GM18870 (cell line): ENCODE results near the gene PANK1.

ENCODE experiments used
- ATAC-seq: cut with Tn5 transposase; IDR thresholded peaks from one replicate; pipeline ENCODE4 v1.9.1; 2021; ENCODE audit warnings: moderate library complexity; ENCODE audit not compliant: unreplicated experiment

PANK1 gene

DNA sequence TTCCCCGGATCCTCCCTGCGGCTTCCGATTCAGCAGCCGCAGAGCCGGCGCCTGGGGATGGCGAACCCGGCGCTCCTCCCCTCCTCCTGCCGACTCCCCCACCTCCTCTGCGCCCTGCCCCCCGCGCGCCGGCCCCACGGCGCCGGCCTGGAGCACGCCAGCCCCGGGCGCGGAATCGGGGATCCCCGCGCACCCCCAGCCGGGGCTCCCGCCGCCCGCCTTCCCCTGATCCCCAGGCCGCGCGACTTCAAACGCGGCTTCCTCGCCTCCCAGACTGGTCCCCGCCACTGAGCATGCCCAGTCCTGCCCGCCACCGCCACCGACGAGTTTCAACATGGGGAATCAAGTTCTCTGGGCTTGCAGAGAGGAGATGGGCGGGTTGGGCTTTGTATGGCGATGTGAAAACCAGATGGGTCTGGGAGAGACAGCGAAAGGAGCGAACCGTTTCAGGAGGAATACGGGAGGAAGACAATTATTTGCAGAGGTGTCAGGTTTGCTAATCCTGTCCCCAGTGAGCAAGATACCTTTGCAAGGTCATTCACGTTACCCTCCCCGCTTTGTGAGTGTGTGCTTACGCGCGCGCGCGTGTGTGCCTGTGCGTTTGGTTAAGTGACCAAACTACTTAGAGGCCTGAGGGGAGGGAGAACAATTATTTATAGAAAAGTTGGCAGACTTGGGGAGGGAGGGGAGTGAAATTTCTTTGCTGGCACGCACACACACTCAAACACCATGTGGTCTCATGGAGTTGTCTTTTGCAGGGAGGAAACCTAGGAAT is at the start of gene PANK1:
PANK1 (minus strand) TSS at position 276 of the 775 bp plus-strand sequence. CDS start 351 bp downstream, outside the sequence.
- peak; percentile 17 for ATAC-seq

DNA sequence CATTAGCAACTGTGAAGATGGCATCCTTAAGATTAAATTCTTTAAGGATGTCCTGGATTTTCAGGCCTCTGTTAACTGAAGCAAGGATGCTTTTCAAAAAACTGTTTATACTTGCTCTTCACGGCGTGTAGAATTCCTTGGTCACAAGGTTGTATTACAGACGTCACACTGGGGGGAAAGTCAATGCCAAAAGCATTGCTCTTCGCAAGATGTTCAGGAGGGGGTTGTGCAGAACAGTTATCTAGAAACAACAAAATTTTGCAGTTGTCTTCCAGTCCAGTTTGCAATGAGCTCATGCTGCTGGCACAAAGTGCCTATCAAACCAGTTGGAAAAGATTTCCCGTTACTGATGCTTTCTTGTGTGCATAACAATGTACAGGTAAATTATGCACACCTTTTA is 48.1 kb upstream of the PANK1 start:
- no peak for ATAC-seq

- no peak for ATAC-seq
Observed at GRCh38 chr10:89692416-89692815, 47.4 kb upstream of the PANK1 start.

DNA sequence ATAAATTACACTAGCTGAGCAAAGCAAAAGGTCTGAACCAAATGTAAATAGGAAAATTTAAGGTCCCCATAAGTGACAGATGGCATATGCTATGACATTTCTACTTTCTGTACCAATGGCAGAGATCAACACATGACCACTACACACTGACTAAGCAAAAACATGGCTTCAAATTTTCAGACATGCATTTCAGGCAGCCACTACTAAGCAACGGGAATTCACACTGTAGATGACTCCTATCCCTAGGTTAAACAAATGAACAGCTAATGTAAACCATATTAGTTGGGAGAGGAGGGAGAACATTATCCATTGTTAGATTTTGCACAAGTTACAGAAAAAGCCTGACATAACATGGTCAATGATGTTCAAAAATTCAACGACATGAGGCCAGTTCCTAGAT is 45.0 kb upstream of the PANK1 start:
- no peak for ATAC-seq

- ATAC-seq: no peak
Observed at GRCh38 chr10:89685936-89686335, 40.9 kb upstream of the PANK1 start.

- ATAC-seq: no peak
Observed at GRCh38 chr10:89684604-89685003, 39.6 kb upstream of the PANK1 start.

DNA sequence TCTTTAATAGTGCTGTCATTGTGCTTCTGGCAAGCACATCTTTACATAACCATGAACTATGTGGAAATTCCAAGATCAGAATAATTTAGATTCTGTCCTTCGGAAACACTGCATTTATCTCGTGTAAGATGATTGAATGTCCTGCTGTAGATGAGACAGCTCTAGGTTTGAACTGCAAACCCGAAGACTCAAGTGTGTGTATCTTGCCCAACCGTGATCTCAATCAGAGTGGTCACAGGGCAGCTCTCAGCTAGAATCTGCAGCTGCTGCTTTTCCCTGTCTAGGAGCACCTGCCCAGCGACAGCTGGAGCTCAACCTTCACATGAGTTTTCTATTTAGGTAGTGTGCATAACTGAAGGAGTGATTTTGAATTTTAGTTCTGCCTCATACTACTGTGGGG is 38.8 kb upstream of the PANK1 start:
- no peak for ATAC-seq

- no peak for ATAC-seq
Observed at GRCh38 chr10:89679986-89680385, 34.9 kb upstream of the PANK1 start.

GRCh38 chr10:89677341-89677740 is 32.3 kb upstream of the PANK1 start:
- no peak for ATAC-seq

DNA sequence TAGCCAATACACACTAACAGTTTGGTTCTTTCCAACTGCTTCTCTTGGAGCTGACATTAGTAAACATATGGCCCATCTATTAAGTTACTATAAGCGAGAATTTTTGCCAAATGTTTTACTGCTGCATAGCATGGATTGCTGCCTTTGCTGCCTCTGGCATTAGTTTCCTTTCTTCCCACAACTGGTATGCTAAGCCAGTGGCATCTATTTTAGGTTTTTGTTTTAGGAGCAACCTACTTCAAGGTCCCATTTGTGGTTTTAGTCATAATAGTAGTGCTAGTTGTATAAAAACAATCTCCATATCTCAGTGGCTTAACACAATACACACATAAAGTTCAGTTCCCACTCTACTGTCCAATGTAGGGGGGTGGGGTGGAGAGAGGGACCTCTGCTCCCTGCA is 25.9 kb upstream of the PANK1 start:
- ATAC-seq: no peak

- no peak for ATAC-seq
Observed at GRCh38 chr10:89669985-89670384, 24.9 kb upstream of the PANK1 start.

- no peak for ATAC-seq
Observed at GRCh38 chr10:89668386-89669071, 23.5 kb upstream of the PANK1 start.

DNA sequence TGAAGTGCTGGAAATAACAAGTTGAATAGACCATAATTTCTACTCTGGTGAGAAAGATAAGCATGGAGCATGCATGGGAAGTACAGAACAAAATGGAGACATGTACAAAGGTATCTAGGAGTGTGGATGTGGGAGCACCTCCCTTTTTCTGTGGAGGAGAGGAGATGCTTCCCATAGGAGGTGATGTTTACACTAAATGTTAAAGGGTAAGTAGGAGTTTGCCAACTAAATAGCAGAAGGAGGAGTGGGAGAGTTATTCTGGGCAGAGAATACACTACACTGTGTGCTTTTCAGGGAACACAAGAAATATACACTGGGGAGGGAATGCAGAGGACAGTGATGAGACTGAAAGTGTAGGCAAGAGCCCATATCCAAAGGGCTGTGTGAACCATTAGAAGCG is 21.1 kb upstream of the PANK1 start:
- no peak for ATAC-seq

DNA sequence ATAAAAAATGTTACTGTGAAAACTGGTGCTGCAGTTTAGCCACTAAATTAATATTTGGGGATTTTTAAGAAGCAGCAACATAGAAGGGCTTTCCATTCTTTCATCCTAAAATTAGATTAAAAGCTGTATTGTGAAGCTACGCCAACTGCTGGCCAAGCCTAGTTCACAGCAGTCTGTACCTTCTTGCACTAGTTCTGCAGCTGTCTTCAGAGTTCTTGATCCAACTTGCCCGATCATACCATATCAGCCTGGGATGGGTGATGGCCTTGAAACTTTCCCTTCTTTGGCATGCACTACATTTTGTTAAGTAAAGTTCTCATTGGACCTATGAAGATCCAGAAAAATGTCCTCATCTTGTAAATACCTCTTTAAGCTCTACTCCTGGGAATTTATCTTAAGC is 20.3 kb upstream of the PANK1 start:
- no peak for ATAC-seq

GRCh38 chr10:89664203-89664602 is 19.2 kb upstream of the PANK1 start:
- no peak for ATAC-seq

GRCh38 chr10:89663144-89663543 is 18.1 kb upstream of the PANK1 start:
- no peak for ATAC-seq

DNA sequence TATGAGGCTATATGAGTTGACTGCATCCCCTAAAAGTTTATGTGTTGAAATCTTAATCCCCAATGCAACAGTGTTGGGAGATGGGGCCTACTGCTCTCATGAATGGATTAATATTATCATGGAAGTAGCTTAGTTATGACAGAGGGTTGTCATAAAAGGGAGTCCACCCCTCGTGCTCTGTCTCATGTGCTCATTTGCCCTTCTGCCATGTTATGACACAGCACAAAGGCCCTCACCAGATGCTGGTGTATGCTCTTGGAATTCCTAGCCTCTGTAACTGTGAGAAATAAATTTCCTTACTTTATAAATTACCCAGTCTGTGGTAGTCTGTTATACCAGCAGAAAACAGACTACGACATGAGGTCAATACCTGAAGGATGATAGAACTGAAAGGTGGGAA is 17.6 kb upstream of the PANK1 start:
- no peak for ATAC-seq

GRCh38 chr10:89659143-89660131 is 14.4 kb upstream of the PANK1 start:
- no peak for ATAC-seq

GRCh38 chr10:89657302-89657701 is 12.3 kb upstream of the PANK1 start:
- no peak for ATAC-seq

- ATAC-seq: no peak
Observed at GRCh38 chr10:89655722-89656121, 10.7 kb upstream of the PANK1 start.

DNA sequence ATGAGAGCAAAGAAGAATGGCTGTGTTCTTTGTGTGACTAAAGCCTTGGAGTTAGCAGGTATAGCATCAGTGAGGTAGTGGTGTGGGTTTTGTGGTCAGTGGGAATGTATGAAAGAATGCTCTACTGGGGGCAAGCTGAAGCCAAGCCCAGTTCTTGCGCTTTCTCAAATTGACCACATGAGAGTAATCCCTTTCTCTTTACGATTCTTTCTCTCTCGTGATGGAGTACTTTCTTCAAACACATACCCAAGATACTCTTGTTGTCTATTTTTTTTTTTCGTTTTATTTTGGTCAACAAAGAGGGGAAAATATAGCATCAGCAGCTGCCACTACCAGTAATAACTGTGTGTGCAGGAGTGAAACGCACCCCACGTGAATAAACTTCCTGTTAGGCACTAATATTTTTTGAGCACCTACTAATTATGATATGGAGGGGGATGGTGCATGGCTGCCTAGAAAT is 8.4 kb upstream of the PANK1 start:
- ATAC-seq: peak; percentile 76
